Stimulated activated CD8-positive, alpha-beta memory T cell treated with anti-CD3 and anti-CD28 coated beads, Interleukin-15, amount 100 ng/mL, for 1 hour (primary cell): ENCODE measurements around the gene PLBD2.
A peak's percentile ranks its signal among the peaks of the same experiment; 100 is the strongest.

ENCODE experiments used
- DNase-seq: peaks from one replicate; pipeline ENCODE4 v3.0.0-alpha.2; 2020; ENCODE audit warnings: low read depth

PLBD2 gene

GRCh38 chr12:113420996-113421595 is 62.7 kb downstream of the PLBD2 start:
- no peak for DNase-seq

GRCh38 chr12:113422030-113422885 is 63.9 kb downstream of the PLBD2 start, which contains the start of gene SDSL:
Gene SDSL (plus strand): TSS chr12:113422380. CDS start chr12:113427983, 5,603 bp downstream.
- no peak for DNase-seq

- DNase-seq: no peak
Observed at GRCh38 chr12:113422886-113423669, 64.7 kb downstream of the PLBD2 start.

GRCh38 chr12:113424456-113424855 is 66.1 kb downstream of the PLBD2 start:
- DNase-seq: no peak

GRCh38 chr12:113424915-113425823 is 66.8 kb downstream of the PLBD2 start:
- peak; percentile 14 for DNase-seq

- no peak for DNase-seq
Observed at GRCh38 chr12:113425960-113426453, 67.6 kb downstream of the PLBD2 start.

- DNase-seq: no peak
Observed at GRCh38 chr12:113427882-113428281, 69.5 kb downstream of the PLBD2 start.

- DNase-seq: no peak
Observed at GRCh38 chr12:113428482-113428881, 70.1 kb downstream of the PLBD2 start.

GRCh38 chr12:113432986-113433385 is 74.6 kb downstream of the PLBD2 start:
- no peak for DNase-seq

GRCh38 chr12:113435367-113435766 is 77.0 kb downstream of the PLBD2 start:
- DNase-seq: no peak

- DNase-seq: no peak
Observed at GRCh38 chr12:113436586-113436985, 78.2 kb downstream of the PLBD2 start.

GRCh38 chr12:113436993-113437728 is 78.8 kb downstream of the PLBD2 start:
- DNase-seq: no peak

- DNase-seq: no peak
Observed at GRCh38 chr12:113437729-113438100, 79.3 kb downstream of the PLBD2 start.

- DNase-seq: no peak
Observed at GRCh38 chr12:113438523-113439300, 80.3 kb downstream of the PLBD2 start.

GRCh38 chr12:113439301-113439597 is 80.9 kb downstream of the PLBD2 start:
- no peak for DNase-seq

- no peak for DNase-seq
Observed at GRCh38 chr12:113439606-113440030, 81.2 kb downstream of the PLBD2 start.

- DNase-seq: no peak
Observed at GRCh38 chr12:113440336-113440735, 81.9 kb downstream of the PLBD2 start.
